ENCODE results near the gene UBE2QL1. TPM values are rescaled to one million over a fixed set of nuclear protein-coding genes. Genes with fewer than 3 reads are reported as not detected.

Gene UBE2QL1
- total RNA-seq, 6 donors from 2014 or later, result 0.09 to 0.10 TPM; not detected in 4

DNA sequence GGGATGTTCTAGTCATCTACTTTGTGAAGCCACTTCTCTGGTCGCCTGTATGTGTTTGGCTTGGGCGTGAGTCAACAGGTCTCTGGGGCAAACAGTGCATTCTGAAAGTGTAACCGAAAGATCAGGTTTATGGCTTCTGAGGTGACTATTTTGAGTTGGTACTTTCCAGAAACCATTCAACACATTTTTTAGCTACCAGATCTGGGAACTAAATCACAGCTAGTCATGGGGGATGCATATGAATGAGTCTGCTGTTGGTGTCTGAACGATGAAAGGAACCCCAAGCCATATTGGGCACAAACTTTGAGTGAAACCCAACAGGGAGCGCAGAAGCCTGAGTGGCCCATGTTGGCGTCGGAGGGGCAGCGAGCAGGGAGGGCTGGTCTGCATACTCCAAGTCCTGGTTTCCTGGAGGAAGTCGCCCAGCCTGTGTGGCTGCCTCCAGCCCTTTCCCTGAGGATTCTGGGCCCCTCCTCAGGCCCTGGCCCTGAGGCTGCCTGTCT lies 35.3 kb downstream of the UBE2QL1 start:
- Histone ChIP-seq H3K27ac (no peak overlapping the region), H3K4me1 (no peaks in the 10 kb centered on the region), H3K36me3 (no peaks in the 10 kb centered on the region), H3K9me3 (no peaks in the 10 kb centered on the region), H3K27me3 (no peaks in the 10 kb centered on the region), H3K4me3 (no peak overlapping the region)
- TF ChIP-seq POLR2A (IDR thresholded peaks at IDR 0.05) (no peak), POLR2AphosphoS5 (IDR thresholded peaks at IDR 0.05) (no peak), EP300 (IDR thresholded peaks at IDR 0.05) (no peak), CTCF (IDR thresholded peaks at IDR 0.05) (no peak)
- DNase-seq (no peak), ATAC-seq (ENCODE audit: low FRiP score in 2 of 2) (no peak)
- 75 to 83% methylated on average over 9 of the region's 9 CpGs for WGBS, 2 donors

GRCh38 chr5:6484446-6484845 lies 35.8 kb downstream of the UBE2QL1 start:
- WGBS, 2 donors, result 67 to 82% methylated on average over 13 of the region's 13 CpGs
- no peaks in the 10 kb centered on the region for H3K9me3 ChIP-seq
- H3K4me1 ChIP-seq, result no peaks in the 10 kb centered on the region
- H3K27me3 ChIP-seq, result no peaks in the 10 kb centered on the region
- TF ChIP-seq CTCF (IDR thresholded peaks at IDR 0.05) (no peak), POLR2A (IDR thresholded peaks at IDR 0.05) (no peak), POLR2AphosphoS5 (IDR thresholded peaks at IDR 0.05) (no peak), EP300 (IDR thresholded peaks at IDR 0.05) (no peak)
- H3K36me3 ChIP-seq, result no peaks in the 10 kb centered on the region
- DNase-seq, result no peak
- no peak for ATAC-seq (ENCODE audit: low FRiP score in 2 of 2)
- H3K27ac ChIP-seq, result no peak overlapping the region
- no peak overlapping the region for H3K4me3 ChIP-seq

GRCh38 chr5:6484899-6485298 lies 36.2 kb downstream of the UBE2QL1 start:
- H3K36me3 ChIP-seq, result no peaks in the 10 kb centered on the region
- H3K4me1 ChIP-seq, result no peaks in the 10 kb centered on the region
- H3K4me3 ChIP-seq, result no peak overlapping the region
- no peak for TF ChIP-seq POLR2A (IDR thresholded peaks at IDR 0.05)
- TF ChIP-seq EP300 (IDR thresholded peaks at IDR 0.05), result no peak
- no peak for TF ChIP-seq POLR2AphosphoS5 (IDR thresholded peaks at IDR 0.05)
- no peak for TF ChIP-seq CTCF (IDR thresholded peaks at IDR 0.05)
- no peak overlapping the region for H3K27ac ChIP-seq
- H3K27me3 ChIP-seq, result no peaks in the 10 kb centered on the region
- DNase-seq (no peak), ATAC-seq (ENCODE audit: low FRiP score in 2 of 2) (no peak)
- no peaks in the 10 kb centered on the region for H3K9me3 ChIP-seq
- WGBS, 2 donors, result 59 to 74% methylated on average over 5 of the region's 5 CpGs

- Histone ChIP-seq H3K36me3 (no peaks in the 10 kb centered on the region), H3K4me3 (no peak overlapping the region), H3K27ac (no peak overlapping the region), H3K4me1 (no peaks in the 10 kb centered on the region), H3K27me3 (no peaks in the 10 kb centered on the region), H3K9me3 (no peaks in the 10 kb centered on the region)
- ATAC-seq (ENCODE audit: low FRiP score in 2 of 2), result no peak
- WGBS, 2 donors, result 24% methylated on average over 4 of the region's 4 CpGs
- DNase-seq, result no peak
- TF ChIP-seq POLR2AphosphoS5 (IDR thresholded peaks at IDR 0.05) (no peak), EP300 (IDR thresholded peaks at IDR 0.05) (no peak), CTCF (IDR thresholded peaks at IDR 0.05) (no peak), POLR2A (IDR thresholded peaks at IDR 0.05) (no peak)
These were observed 36.8 kb downstream of the UBE2QL1 start for GRCh38 chr5:6485441-6485840.

DNA sequence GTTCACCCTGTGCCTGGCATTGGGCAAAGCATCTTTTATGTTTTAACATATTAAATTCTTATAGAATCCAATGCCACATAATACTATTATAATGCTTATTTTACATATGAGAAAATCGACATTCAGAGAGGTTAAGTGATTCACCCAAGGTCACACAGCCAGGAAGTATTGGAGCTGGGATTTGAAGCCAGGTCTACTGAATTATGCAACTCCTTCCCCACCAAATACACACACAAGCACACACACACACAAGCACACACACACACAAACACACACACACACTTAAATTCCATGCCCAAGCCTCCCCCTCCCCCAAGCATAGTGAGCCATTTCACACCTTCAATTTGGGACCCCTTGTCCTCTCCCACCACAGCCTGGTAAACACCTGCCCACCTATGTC lies 37.4 kb downstream of the UBE2QL1 start:
- ATAC-seq (ENCODE audit: low FRiP score in 2 of 2) (no peak), DNase-seq (no peak)
- H3K4me3 ChIP-seq, result no peak overlapping the region
- no peaks in the 10 kb centered on the region for H3K9me3 ChIP-seq
- no peak overlapping the region for H3K27ac ChIP-seq
- no peaks in the 10 kb centered on the region for H3K27me3 ChIP-seq
- no peaks in the 10 kb centered on the region for H3K36me3 ChIP-seq
- H3K4me1 ChIP-seq, result no peaks in the 10 kb centered on the region
- no peak for TF ChIP-seq POLR2A (IDR thresholded peaks at IDR 0.05)
- TF ChIP-seq POLR2AphosphoS5 (IDR thresholded peaks at IDR 0.05), result no peak
- no peak for TF ChIP-seq CTCF (IDR thresholded peaks at IDR 0.05)
- TF ChIP-seq EP300 (IDR thresholded peaks at IDR 0.05), result no peak
- WGBS, 2 donors, result 69 to 92% methylated on average over 1 of the region's 1 CpG
